ENCODE measurements around the gene ELP1.

The ELP1 gene

GRCh38 chr9:108869092-108869725 lies 64.7 kb downstream of the ELP1 start:
- TF ChIP-seq REST (IDR thresholded peaks at IDR 0.05; ENCODE audit: insufficient read depth in 1 of 2, low read depth in 2 of 2, low read length in 2 of 2), result no peak
- no peak for TF ChIP-seq POLR2AphosphoS5 (IDR thresholded peaks at IDR 0.05; ENCODE audit: low read depth, low read length)
- TF ChIP-seq TAF1 (IDR thresholded peaks at IDR 0.05; ENCODE audit: borderline replicate concordance, insufficient read depth, low read length), result no peak
- TF ChIP-seq FOXP2 (optimal IDR thresholded peaks at IDR 0.05; ENCODE audit: borderline replicate concordance, extremely low read depth, extremely low read length, insufficient read depth), result no peak
- TF ChIP-seq SIN3A (IDR thresholded peaks at IDR 0.05; ENCODE audit: borderline replicate concordance, insufficient read depth, low read length), result no peak

- TF ChIP-seq POLR2AphosphoS5 (IDR thresholded peaks at IDR 0.05; ENCODE audit: low read depth, low read length) (no peak), TAF1 (IDR thresholded peaks at IDR 0.05; ENCODE audit: borderline replicate concordance, insufficient read depth, low read length) (no peak), SIN3A (IDR thresholded peaks at IDR 0.05; ENCODE audit: borderline replicate concordance, insufficient read depth, low read length) (no peak), REST (IDR thresholded peaks at IDR 0.05; ENCODE audit: insufficient read depth in 1 of 2, low read depth in 2 of 2, low read length in 2 of 2) (no peak)
Observed at GRCh38 chr9:108867829-108868228, 66.1 kb downstream of the ELP1 start.

- TF ChIP-seq REST (IDR thresholded peaks at IDR 0.05; ENCODE audit: insufficient read depth in 1 of 2, low read depth in 2 of 2, low read length in 2 of 2) (no peak), SIN3A (IDR thresholded peaks at IDR 0.05; ENCODE audit: borderline replicate concordance, insufficient read depth, low read length) (no peak), FOXP2 (optimal IDR thresholded peaks at IDR 0.05; ENCODE audit: borderline replicate concordance, extremely low read depth, extremely low read length, insufficient read depth) (no peak), POLR2AphosphoS5 (IDR thresholded peaks at IDR 0.05; ENCODE audit: low read depth, low read length) (no peak), TAF1 (IDR thresholded peaks at IDR 0.05; ENCODE audit: borderline replicate concordance, insufficient read depth, low read length) (no peak)
Observed at GRCh38 chr9:108867116-108867515, 66.8 kb downstream of the ELP1 start.

GRCh38 chr9:108866001-108866420 lies 67.9 kb downstream of the ELP1 start:
- TF ChIP-seq TAF1 (IDR thresholded peaks at IDR 0.05; ENCODE audit: borderline replicate concordance, insufficient read depth, low read length) (no peak), FOXP2 (optimal IDR thresholded peaks at IDR 0.05; ENCODE audit: borderline replicate concordance, extremely low read depth, extremely low read length, insufficient read depth) (no peak)

- no peak for TF ChIP-seq FOXP2 (optimal IDR thresholded peaks at IDR 0.05; ENCODE audit: borderline replicate concordance, extremely low read depth, extremely low read length, insufficient read depth)
- no peak for TF ChIP-seq POLR2AphosphoS5 (IDR thresholded peaks at IDR 0.05; ENCODE audit: low read depth, low read length)
- TF ChIP-seq TAF1 (IDR thresholded peaks at IDR 0.05; ENCODE audit: borderline replicate concordance, insufficient read depth, low read length), result no peak
- no peak for TF ChIP-seq SIN3A (IDR thresholded peaks at IDR 0.05; ENCODE audit: borderline replicate concordance, insufficient read depth, low read length)
- TF ChIP-seq REST (IDR thresholded peaks at IDR 0.05; ENCODE audit: insufficient read depth in 1 of 2, low read depth in 2 of 2, low read length in 2 of 2), result no peak
Observed at GRCh38 chr9:108865037-108865436, 68.9 kb downstream of the ELP1 start.

Measured in PFSK-1 (cell line).